Adrenal gland (tissue), 5 donors: ENCODE measurements around the gene RPS6KA4.

Source experiments
- POLR2A ChIP-seq, 2 donors: fragments of 450-650 bp; IDR thresholded peaks; one replicate each; pipeline ENCODE4 v1.6.1; 2017; ENCODE audit warnings: antibody characterized with exemption in 2 of 2, mild to moderate bottlenecking in 2 of 2, moderate library complexity in 1 of 2
- TF ChIP-seq, protein P1 (sequence below), 6 experiments: fragments of 450-650 bp in 4 of 6; fragments of 200-600 bp in 2 of 6; sonication (generic) in 1 of 6; IDR thresholded peaks; 1 replicate in 5 of 6; 2 replicates in 1 of 6; pipeline versions ENCODE4 v1.5.1 to v1.8.0; 2016 to 2021; ENCODE audit warnings: antibody characterized with exemption in 6 of 6, mild to moderate bottlenecking in 2 of 6, moderate library complexity in 1 of 6
- donor health status: DM: no; HTN: no; CAD: no.

DNA sequence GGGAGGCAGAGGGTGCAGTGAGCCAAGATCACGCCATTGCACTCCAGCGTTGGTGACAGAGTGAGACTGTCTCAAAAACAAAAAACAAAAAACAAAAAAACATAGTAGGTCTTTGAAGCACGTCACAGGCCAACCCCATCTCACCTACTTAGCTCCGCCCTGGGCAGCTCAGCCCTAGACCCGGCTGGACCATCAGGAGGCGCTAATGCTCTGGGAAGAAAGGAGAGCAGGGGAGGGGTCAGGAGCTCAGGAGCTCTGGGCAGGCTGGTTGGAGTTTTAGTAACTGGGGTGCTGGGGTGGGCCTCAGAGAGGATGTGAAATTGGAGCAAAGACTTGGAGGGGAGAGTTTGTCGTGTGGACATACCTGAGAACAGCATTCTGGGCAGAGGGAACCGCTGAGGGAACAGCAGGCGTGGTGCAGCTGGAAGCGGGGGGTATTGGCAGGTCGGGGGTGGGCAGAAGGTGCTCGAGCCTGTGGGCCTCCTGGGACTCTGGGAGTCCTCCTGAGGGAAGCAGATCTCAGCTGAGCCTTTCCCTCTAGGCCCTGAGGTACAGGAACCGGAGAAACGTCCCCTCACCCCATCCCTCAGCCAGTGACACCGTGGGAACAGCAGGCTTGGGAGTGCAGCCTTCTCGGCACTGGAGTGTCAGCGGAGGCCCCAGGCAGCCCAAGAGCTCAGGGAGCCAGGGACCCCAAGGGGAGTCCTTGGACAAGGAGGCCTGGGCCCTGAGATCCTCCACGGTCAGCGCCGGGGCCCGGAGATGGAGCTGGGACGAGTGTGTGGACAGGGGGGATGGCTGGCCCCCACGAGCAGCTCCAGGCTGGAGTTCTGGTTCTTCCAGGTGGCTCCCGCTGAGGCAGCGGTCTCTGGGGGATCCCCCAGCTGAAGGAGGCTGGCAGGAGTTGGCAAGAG lies 2.2 kb upstream of the RPS6KA4 start:
- no peak for TF ChIP-seq POLR2A (IDR thresholded peaks at IDR 0.05)
- TF ChIP-seq, protein P1, sequence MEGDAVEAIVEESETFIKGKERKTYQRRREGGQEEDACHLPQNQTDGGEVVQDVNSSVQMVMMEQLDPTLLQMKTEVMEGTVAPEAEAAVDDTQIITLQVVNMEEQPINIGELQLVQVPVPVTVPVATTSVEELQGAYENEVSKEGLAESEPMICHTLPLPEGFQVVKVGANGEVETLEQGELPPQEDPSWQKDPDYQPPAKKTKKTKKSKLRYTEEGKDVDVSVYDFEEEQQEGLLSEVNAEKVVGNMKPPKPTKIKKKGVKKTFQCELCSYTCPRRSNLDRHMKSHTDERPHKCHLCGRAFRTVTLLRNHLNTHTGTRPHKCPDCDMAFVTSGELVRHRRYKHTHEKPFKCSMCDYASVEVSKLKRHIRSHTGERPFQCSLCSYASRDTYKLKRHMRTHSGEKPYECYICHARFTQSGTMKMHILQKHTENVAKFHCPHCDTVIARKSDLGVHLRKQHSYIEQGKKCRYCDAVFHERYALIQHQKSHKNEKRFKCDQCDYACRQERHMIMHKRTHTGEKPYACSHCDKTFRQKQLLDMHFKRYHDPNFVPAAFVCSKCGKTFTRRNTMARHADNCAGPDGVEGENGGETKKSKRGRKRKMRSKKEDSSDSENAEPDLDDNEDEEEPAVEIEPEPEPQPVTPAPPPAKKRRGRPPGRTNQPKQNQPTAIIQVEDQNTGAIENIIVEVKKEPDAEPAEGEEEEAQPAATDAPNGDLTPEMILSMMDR (IDR thresholded peaks at IDR 0.05) = peak in 2 of 6 experiments; percentile 9 to 24
